NK-92 (cell line): ENCODE data around the gene KRT74.
"Not testable (repeated sequence)": the region's sequence is repeated elsewhere in the genome, so short reads cannot be mapped to it uniquely, and the experiment has no call there.

Source experiments
- DNase-seq: peaks from one replicate; lab custom pipeline; 2025; ENCODE audit not compliant: unreplicated experiment; lab: John Stamatoyannopoulos, UW

KRT74 gene

GRCh38 chr12:52603314-52603713 is 29.7 kb upstream of the KRT74 start:
- DNase-seq: no peak

- DNase-seq: no peak
Observed at GRCh38 chr12:52602552-52602951, 28.9 kb upstream of the KRT74 start.

- DNase-seq: no peak
Observed at GRCh38 chr12:52601671-52602070, 28.0 kb upstream of the KRT74 start.

- no peak for DNase-seq
Observed at GRCh38 chr12:52600941-52601481, 27.4 kb upstream of the KRT74 start, which contains the start of gene KRT72. KRT72 (minus strand) TSS chr12:52601463; CDS start chr12:52601452, 11 bp downstream.

- DNase-seq: no peak
Observed at GRCh38 chr12:52600475-52600874, 26.8 kb upstream of the KRT74 start.

- no peak for DNase-seq
Observed at GRCh38 chr12:52600071-52600470, 26.4 kb upstream of the KRT74 start.

GRCh38 chr12:52598966-52599365 is 25.3 kb upstream of the KRT74 start:
- DNase-seq: no peak

GRCh38 chr12:52594237-52594636 is 20.6 kb upstream of the KRT74 start:
- DNase-seq: not testable (repeated sequence)

- DNase-seq: no peak
Observed at GRCh38 chr12:52591521-52591920, 17.9 kb upstream of the KRT74 start.

GRCh38 chr12:52590021-52590420 is 16.4 kb upstream of the KRT74 start:
- no peak for DNase-seq

GRCh38 chr12:52587563-52587962 is 13.9 kb upstream of the KRT74 start:
- no peak for DNase-seq

GRCh38 chr12:52585946-52586345 is 12.3 kb upstream of the KRT74 start:
- no peak for DNase-seq

GRCh38 chr12:52585066-52585465 is 11.4 kb upstream of the KRT74 start:
- DNase-seq: no peak

GRCh38 chr12:52584156-52584682 is 10.6 kb upstream of the KRT74 start:
- DNase-seq: no peak

GRCh38 chr12:52582971-52583456 is 9.4 kb upstream of the KRT74 start:
- no peak for DNase-seq

GRCh38 chr12:52582486-52582885 is 8.8 kb upstream of the KRT74 start:
- no peak for DNase-seq

GRCh38 chr12:52581481-52581880 is 7.8 kb upstream of the KRT74 start:
- no peak for DNase-seq

GRCh38 chr12:52581066-52581465 is 7.4 kb upstream of the KRT74 start:
- no peak for DNase-seq

- DNase-seq: no peak
Observed at GRCh38 chr12:52580496-52580895, 6.9 kb upstream of the KRT74 start.

- DNase-seq: no peak
Observed at GRCh38 chr12:52579468-52580465, 6.1 kb upstream of the KRT74 start.

- no peak for DNase-seq
Observed at GRCh38 chr12:52578469-52578868, 4.8 kb upstream of the KRT74 start.

- DNase-seq: no peak
Observed at GRCh38 chr12:52577316-52577715, 3.7 kb upstream of the KRT74 start.
